ENCODE results near the gene RCN1.

DNA sequence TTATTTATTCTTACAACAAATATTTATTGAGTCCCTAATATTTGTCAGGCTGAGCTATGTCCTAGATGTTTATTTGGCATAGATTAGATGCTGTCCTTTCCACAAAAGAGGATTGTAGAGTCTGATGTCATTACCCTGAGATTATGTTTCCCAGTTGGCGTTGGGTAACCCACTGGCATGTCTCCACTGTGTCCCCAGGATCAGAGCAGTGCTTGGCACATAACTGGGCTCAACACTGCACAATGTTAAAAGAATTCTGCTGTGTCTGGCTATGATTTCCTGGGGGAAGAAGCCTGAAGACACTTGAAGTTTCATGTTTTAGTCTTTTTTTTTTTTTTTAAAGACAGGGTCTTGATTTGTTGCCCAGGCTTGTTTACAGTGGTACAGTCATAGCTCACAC, 4.0 kb downstream of the RCN1 start:
- TF ChIP-seq, protein P1, sequence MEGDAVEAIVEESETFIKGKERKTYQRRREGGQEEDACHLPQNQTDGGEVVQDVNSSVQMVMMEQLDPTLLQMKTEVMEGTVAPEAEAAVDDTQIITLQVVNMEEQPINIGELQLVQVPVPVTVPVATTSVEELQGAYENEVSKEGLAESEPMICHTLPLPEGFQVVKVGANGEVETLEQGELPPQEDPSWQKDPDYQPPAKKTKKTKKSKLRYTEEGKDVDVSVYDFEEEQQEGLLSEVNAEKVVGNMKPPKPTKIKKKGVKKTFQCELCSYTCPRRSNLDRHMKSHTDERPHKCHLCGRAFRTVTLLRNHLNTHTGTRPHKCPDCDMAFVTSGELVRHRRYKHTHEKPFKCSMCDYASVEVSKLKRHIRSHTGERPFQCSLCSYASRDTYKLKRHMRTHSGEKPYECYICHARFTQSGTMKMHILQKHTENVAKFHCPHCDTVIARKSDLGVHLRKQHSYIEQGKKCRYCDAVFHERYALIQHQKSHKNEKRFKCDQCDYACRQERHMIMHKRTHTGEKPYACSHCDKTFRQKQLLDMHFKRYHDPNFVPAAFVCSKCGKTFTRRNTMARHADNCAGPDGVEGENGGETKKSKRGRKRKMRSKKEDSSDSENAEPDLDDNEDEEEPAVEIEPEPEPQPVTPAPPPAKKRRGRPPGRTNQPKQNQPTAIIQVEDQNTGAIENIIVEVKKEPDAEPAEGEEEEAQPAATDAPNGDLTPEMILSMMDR (IDR thresholded peaks at IDR 0.05; ENCODE audit: low read depth, low read length), result no peak
- TF ChIP-seq EZH2phosphoT487 (IDR thresholded peaks at IDR 0.05; ENCODE audit: low read depth), result no peak

All from OCI-LY3 (cell line).